Ovary (tissue), 3 donors: ENCODE results near the gene KCTD16.

Source experiments
- POLR2A ChIP-seq: fragments of 450-650 bp; IDR thresholded peaks from one replicate; pipeline ENCODE4 v1.6.1; 2017; ENCODE audit warnings: antibody characterized with exemption, mild to moderate bottlenecking, moderate library complexity
- TF ChIP-seq, protein P1 (sequence below), 3 donors: fragments of 450-650 bp in 2 of 3; fragments of 200-600 bp in 1 of 3; IDR thresholded peaks; one replicate each; pipeline versions ENCODE4 v1.5.1 to v1.8.0; 2016 to 2022; ENCODE audit warnings: antibody characterized with exemption in 3 of 3, mild to moderate bottlenecking in 1 of 3
- donor health status: DM: no; HTN: no; CAD: no.

DNA sequence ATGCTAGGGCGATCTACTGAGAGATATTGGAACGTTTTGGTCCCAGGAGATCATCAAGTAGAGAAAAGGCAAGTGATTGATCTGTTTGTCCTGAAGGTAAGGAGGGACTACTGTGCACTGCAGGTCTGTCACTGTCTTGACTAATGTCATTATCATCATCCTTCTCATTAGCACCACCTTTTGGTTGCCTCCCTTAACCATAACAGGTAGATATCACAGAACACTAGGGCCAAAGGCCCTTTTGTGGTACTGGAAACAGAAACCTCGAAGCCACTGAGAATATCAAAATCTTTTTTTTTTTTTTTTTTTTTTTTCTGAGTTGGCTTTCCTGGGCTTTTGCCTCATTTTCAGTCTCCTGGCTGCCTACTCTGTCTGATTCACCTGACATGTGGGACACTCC is 134.0 kb downstream of the KCTD16 start:
- TF ChIP-seq, protein P1, sequence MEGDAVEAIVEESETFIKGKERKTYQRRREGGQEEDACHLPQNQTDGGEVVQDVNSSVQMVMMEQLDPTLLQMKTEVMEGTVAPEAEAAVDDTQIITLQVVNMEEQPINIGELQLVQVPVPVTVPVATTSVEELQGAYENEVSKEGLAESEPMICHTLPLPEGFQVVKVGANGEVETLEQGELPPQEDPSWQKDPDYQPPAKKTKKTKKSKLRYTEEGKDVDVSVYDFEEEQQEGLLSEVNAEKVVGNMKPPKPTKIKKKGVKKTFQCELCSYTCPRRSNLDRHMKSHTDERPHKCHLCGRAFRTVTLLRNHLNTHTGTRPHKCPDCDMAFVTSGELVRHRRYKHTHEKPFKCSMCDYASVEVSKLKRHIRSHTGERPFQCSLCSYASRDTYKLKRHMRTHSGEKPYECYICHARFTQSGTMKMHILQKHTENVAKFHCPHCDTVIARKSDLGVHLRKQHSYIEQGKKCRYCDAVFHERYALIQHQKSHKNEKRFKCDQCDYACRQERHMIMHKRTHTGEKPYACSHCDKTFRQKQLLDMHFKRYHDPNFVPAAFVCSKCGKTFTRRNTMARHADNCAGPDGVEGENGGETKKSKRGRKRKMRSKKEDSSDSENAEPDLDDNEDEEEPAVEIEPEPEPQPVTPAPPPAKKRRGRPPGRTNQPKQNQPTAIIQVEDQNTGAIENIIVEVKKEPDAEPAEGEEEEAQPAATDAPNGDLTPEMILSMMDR (IDR thresholded peaks at IDR 0.05), result no peak
- TF ChIP-seq POLR2A, result no peak
